Measurements from ENCODE around the gene STARD9. TPM values are rescaled to one million over a fixed set of nuclear protein-coding genes. Genes with fewer than 3 reads are reported as not detected.

STARD9 gene
- total and polyA plus RNA-seq, 2 of the 13 experiments (the other 11 are each of a cell fraction or from before 2014, with no cell fraction given): 5.3 to 7.5 TPM

GRCh38 chr15:42675021-42675420, 99.6 kb downstream of the STARD9 start:
- no peak overlapping the region for H3K4me2 ChIP-seq (ENCODE audit: low read depth, low read length)
- FAIRE-seq (no peak), ATAC-seq (no peak), DNase-seq (ENCODE audit: low spot score) (no peak)
- H3K36me3 ChIP-seq (replicated peaks in 1 of 2; ENCODE audit: control insufficient read depth in 1 of 2, insufficient read depth in 2 of 2, low read length in 2 of 2): peaks cover 8 to 38% of the 10 kb centered on the region in 2 experiments; a peak in 4 of 5 replicates
- no peak overlapping the region for H3K27ac ChIP-seq (ENCODE audit: extremely low read length, insufficient read depth, low read length)
- no peaks in the 10 kb centered on the region for H4K20me1 ChIP-seq (ENCODE audit: insufficient read depth, low read length)
- no peak overlapping the region for H2AFZ ChIP-seq (ENCODE audit: low read length)
- in situ Hi-C loops (cut with HindIII; ENCODE audit: extremely low pct_ligation_motif_present, low pct_unique_long_range_greater_than_20kb) (no loop called here), intact Hi-C loops (cut with micrococcal nuclease; ENCODE audit: unreplicated experiment) (no loop called here)
- no peaks in the 10 kb centered on the region for H3K79me2 ChIP-seq (ENCODE audit: insufficient read depth, low read length)
- WGBS (ENCODE audit: low lambda C conversion rate): 100% methylated on average over 1 of the region's 1 CpG
- BruUV-seq (replicated peaks): no TSS peak
- no peak overlapping the region for H3K9ac ChIP-seq (ENCODE audit: insufficient read depth, low read depth, low read length)
- H3K27me3 ChIP-seq (ENCODE audit: control insufficient read depth in 1 of 2, insufficient read depth in 2 of 2, low read length in 2 of 2): no peaks in the 10 kb centered on the region
- H3K4me1 ChIP-seq (ENCODE audit: insufficient read depth, low read length): no peaks in the 10 kb centered on the region
- POLR2A ChIA-PET: no interaction called here
- CTCF ChIA-PET (ENCODE audit: low intra/inter-chr PET ratio, low total read pairs): no interaction called here
- no peaks in the 10 kb centered on the region for H3K9me3 ChIP-seq (ENCODE audit: low read length)
- TF ChIP-seq ZNF629 (CRISPR knock-in tag; conservative IDR thresholded peaks at IDR 0.05): peak; percentile 79
- TF ChIP-seq ZBTB10 (CRISPR knock-in tag; IDR thresholded peaks at IDR 0.05; ENCODE audit: borderline replicate concordance): no peak
- no peak overlapping the region for H3K4me3 ChIP-seq (replicated peaks in 1 of 3; ENCODE audit: insufficient read depth in 1 of 3, low read depth in 2 of 3, low read length in 3 of 3)

- Histone ChIP-seq H2AFZ (ENCODE audit: low read length) (no peak overlapping the region), H3K27me3 (ENCODE audit: control insufficient read depth in 1 of 2, insufficient read depth in 2 of 2, low read length in 2 of 2) (no peaks in the 10 kb centered on the region), H3K4me2 (ENCODE audit: low read depth, low read length) (no peak overlapping the region), H3K4me1 (ENCODE audit: insufficient read depth, low read length) (no peaks in the 10 kb centered on the region), H3K27ac (ENCODE audit: extremely low read length, insufficient read depth, low read length) (no peak overlapping the region), H3K4me3 (replicated peaks in 1 of 3; ENCODE audit: insufficient read depth in 1 of 3, low read depth in 2 of 3, low read length in 3 of 3) (no peak overlapping the region), H3K9ac (ENCODE audit: insufficient read depth, low read depth, low read length) (no peak overlapping the region), H3K36me3 (replicated peaks in 1 of 2; ENCODE audit: control insufficient read depth in 1 of 2, insufficient read depth in 2 of 2, low read length in 2 of 2) (peaks cover 16 to 53% of the 10 kb centered on the region in 2 experiments), H3K9me3 (ENCODE audit: low read length) (no peaks in the 10 kb centered on the region), H3K79me2 (ENCODE audit: insufficient read depth, low read length) (no peaks in the 10 kb centered on the region), H4K20me1 (ENCODE audit: insufficient read depth, low read length) (no peaks in the 10 kb centered on the region)
- DNase-seq (ENCODE audit: low spot score) (no peak), ATAC-seq (no peak), FAIRE-seq (no peak)
- ChIA-PET POLR2A (no interaction called here), CTCF (ENCODE audit: low intra/inter-chr PET ratio, low total read pairs) (no interaction called here)
- 98% methylated on average over 7 of the region's 7 CpGs for WGBS (ENCODE audit: low lambda C conversion rate)
- no TSS peak for BruUV-seq (replicated peaks)
- intact Hi-C loops (cut with micrococcal nuclease; ENCODE audit: unreplicated experiment): no loop called here
- in situ Hi-C loops (cut with HindIII; ENCODE audit: extremely low pct_ligation_motif_present, low pct_unique_long_range_greater_than_20kb): no loop called here
- TF ChIP-seq PPARG (CRISPR knock-in tag; conservative IDR thresholded peaks at IDR 0.05): no peak
- TF ChIP-seq TGIF2 (CRISPR knock-in tag; IDR thresholded peaks at IDR 0.05): no peak
These were observed 104.1 kb downstream of the STARD9 start for GRCh38 chr15:42679285-42680141.
